Kidney tubule cell (primary cell): ENCODE results near the gene METTL21C.

Experiments used
- DNase-seq: peaks from one replicate; pipeline ENCODE4 v3.0.0-alpha.2; 2018; ENCODE audit warnings: low spot score

METTL21C gene

DNA sequence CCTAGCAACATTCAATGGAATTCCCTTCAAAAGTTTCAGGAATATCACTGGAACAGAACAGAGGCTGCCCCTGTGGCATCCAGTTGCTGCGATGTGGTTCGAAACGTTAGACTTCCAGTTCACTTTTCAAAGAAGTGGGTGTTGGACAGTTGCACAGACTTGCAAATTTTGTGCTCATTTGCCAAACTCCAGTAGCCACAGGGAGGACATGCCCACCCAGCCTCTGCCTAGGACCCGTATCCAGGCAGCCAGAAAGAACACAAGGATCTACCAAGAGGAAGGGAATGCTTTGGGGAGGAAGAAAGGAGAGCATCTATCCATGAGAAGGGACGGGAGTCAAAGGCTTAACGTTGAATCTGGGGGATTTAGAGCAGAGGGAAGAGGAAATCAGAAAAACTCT lies at the start of gene METTL21C:
Gene METTL21C (minus strand): TSS at position 108 of the 400 bp plus-strand sequence. CDS start 546 bp downstream, outside the sequence.
- no peak for DNase-seq

DNA sequence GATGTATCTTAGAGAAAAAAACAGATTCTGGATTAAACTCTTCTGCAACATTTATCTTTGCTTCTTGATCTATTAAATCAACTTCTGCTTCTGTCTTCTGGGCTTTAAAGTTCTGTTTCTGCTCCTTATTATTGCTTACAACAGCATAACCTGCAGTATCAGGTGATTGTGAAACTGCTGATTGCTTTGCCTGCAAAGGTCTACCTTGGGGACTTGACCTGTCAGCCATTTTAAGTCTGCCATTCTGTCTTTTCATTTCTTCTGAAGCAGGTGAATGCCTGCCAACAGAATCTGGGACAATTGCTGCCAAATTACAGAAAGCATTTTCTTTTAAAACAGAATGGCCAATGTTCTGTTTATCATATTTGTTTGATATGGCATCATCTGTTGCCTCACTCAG lies 47.7 kb upstream of the METTL21C start:
- DNase-seq = no peak

DNA sequence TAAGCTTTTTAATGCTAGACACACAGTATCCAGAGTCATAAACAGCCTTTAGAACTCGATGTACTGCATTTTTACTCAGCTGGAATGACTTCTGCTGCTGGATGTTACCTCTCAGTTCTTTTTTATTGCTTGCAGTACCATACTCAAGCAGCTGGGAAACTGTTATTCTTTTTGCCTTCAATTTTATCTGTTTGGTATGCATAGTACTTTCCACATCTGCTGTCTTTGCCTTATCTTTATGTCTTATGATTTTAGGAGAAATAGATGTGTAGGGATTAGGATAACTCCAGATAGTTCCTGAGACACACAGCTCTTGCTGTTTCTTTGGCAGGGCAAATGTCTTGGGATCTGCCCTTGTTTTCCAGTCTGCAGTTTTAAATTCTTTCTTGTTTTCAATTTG lies 47.3 kb upstream of the METTL21C start:
- DNase-seq = no peak

DNA sequence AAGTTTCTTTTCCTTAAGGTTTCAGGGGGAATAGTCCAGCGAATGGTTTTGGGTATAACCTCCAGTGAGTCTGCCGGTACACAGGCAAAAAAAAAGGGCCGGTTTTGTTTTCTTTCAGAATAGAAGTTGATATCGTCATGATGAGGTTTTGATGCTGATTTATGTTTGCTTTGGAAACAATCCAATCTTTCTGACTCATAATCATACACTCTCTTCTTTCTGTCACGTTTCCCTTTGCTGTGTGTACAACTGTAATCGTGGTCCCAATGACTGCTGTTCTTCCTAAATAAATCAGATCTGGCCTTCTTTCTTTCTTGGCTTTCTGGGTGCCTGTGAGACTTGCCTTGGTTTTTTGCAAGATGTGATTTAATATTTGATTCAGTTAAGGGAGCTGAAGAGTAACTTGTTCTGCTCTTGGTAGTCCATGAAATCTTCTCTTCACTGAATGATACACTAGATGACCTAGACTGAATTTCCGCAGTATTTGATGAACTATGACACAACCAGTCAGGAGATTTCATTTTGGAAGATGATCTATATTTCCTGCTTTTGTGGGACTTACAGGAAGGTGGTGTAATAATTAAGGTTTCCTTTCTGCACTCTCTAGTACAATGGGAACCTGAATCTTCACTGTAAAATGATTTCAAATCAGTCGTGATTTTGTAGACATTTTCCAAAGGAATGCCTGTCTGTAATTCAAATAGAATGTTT lies 34.9 kb upstream of the METTL21C start:
- DNase-seq = peak; percentile 64

DNA sequence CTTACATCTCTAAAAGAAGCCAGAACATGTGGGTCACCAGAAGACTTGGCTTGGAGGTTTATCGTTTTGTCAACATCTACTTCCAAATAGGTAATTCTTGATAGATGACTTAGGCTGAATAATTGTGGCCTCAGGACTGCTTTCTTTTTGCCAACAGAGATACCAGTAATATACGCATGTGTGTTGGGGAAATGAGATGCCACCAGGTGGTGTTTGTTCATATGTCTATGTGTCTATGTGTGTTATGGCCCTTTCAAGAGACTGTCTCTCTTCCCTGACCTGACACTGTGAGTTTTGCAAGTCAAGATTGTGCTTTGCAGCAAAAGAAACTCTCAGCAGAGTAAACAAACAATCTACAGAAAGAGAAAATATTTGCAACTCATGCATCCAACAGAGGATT lies 31.6 kb upstream of the METTL21C start:
- peak; percentile 31 for DNase-seq

DNA sequence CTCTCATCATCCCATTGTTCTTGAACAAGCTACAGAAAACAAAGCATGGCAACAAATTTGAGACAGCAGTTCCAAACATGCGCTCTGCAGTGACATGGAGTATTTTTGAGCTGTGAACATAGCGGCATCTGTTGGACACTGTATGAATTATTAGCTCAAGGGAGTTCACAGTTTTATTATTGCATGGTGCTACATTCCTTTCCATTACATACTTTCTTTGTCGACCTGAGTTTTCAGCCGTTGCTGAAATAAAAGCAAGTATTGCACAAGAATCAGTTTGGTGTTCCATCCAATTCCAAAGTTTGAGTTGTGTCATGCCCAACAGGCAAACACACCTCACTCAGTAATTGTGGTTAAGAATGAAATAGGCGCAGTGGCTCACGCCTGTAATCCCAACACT lies 30.1 kb upstream of the METTL21C start:
- DNase-seq = peak; percentile 69

DNA sequence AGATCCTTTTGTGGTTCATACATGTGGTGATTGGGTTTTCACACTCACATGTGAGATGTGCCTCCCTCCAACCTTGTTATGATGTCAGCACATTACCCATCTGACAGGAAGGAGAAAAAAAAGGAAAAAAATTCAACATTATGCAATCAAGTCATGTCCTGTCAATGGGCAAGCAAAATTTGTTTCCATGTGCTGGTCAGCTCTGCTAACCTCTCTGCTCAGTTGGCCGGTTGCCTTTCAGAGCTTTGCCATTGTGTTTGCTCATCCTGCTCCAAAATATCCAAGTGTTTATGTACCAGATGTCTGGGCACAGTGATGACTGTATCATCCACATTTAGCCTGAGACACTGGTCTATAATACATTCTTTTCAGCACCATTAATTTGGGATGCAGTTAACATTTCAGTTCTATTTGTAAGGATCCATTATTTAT lies 27.0 kb upstream of the METTL21C start:
- peak; percentile 9 for DNase-seq

DNA sequence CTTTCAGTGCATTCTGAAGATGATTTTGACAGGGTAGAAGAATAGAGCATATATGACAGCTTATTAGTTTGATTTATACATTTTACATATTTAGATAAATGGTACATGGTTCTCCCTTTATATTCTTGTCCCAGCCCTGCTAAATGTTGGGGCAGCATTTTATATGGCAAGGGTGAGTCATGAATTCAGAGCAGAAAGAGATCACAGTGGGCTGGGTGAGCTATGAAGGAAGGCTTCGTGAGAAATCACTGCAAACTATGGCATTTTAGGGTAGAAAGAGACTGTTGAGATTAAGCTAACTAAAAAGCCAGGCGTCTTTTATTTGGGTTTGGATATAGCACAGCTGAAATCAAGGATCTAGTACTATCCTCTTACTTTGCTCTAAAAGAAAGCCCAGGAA lies 23.9 kb upstream of the METTL21C start:
- no peak for DNase-seq

DNA sequence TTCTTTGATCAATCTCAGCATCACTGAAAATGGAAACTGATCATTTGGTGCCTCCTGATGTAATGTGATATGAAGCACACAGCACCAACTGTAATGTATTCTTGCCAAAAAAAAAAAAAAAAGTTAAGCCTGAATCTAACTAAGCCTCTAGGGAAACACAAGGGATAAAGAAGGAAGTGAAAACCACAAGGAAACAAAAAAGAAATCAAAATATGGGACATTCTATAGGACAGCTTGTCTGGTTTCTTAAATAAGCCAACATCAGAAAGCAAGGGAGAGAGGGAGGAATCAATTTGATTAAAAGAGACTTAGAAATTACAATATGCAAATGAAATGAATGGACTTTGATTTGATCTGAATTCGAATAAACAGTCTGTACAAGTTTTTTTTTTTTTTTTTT lies 20.6 kb upstream of the METTL21C start:
- no peak for DNase-seq

DNA sequence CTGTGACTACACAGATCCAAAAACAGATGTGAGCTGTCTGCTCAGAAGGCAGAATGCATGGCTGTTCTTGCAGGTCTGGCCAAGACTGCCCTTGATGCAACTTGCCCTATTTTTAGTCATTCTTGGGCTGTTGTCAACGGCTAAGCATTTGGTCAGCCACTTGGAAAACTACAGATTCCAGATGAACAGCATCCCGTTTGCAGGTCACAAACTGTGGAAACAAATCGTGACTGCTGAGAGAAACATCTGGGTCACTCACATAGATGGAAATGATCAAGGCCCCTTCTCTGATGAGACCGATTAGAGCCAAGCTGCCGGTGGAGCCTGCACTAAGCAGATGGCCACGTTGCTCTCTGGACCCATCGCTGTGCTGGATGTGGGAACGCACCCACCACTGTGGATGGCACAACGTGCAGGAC lies 15.4 kb upstream of the METTL21C start:
- DNase-seq = peak; percentile 20

DNA sequence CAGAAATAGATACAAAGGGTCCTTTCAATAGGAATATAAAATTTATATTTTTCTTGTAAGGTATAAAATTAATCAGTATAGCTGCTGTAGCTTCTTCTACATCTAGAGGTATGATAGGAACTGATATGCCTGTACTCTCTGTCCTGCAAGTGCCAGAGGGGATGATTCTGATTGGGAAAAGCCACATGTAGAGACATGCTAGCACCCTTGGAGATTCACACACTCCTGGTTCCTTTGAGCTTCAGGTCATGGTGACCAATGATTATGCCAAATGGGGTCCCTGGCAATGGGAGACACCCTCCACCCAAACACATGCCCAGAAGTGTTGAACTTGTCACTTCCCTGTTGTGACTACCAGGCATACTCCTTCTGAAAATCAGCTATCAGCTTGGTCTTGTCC lies 14.7 kb upstream of the METTL21C start:
- no peak for DNase-seq

DNA sequence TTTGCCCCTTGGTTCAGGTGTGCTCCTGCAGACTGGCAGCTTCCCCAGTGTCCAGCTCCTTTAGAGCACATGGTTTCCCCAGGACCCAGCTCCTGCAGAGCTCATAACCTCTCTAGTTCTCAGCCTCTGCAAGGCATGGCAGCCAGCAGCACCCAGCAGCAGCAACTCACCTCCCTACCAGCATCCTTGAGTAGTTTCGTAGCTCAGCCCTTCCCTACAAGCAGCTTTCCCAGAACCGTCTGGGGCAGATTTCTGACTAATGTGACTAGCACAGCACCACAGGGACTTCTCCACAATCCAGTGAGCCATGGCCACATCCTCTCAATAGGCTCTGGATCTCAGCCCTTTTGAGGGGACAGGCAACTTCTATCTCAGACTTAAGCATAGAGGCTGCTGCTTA lies 14.1 kb upstream of the METTL21C start:
- DNase-seq = peak; percentile 46

DNA sequence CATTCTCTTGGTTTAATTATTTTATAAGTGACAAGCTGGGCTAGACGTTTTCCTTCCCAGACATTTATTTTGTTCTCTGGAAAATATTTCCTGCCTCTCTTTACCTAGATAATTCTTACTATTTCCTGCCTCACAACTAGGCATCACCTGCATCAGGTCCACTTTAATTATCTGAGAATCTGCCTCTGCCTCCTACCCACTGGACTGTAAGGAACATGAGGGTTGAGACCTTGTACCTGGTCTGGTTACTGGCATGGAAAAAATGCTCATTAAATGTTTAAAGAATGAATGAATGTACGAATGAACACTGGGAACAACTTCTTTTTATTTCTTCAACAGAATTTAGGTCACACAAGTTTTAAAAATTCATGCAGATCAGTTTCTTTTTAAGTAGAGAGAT lies 13.4 kb upstream of the METTL21C start:
- DNase-seq = no peak

DNA sequence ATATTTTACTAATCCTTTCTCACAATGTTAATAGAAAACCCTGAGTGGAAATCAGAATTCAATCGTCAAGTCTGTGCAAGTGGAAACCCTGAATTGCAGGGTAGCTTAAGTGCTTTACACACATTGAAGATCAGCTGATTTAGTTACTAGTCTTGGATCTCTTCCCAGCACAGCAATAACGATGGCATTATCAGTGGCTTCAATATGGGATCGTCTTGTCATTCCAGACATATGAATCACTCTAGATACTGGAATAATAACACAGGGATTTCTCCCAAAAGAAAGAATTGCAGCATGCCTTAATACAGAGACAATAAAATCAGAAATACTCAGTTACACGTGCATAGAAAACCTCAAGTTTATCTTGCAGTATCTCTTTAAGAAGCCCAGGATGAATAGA lies 12.6 kb upstream of the METTL21C start:
- DNase-seq = peak; percentile 91

DNA sequence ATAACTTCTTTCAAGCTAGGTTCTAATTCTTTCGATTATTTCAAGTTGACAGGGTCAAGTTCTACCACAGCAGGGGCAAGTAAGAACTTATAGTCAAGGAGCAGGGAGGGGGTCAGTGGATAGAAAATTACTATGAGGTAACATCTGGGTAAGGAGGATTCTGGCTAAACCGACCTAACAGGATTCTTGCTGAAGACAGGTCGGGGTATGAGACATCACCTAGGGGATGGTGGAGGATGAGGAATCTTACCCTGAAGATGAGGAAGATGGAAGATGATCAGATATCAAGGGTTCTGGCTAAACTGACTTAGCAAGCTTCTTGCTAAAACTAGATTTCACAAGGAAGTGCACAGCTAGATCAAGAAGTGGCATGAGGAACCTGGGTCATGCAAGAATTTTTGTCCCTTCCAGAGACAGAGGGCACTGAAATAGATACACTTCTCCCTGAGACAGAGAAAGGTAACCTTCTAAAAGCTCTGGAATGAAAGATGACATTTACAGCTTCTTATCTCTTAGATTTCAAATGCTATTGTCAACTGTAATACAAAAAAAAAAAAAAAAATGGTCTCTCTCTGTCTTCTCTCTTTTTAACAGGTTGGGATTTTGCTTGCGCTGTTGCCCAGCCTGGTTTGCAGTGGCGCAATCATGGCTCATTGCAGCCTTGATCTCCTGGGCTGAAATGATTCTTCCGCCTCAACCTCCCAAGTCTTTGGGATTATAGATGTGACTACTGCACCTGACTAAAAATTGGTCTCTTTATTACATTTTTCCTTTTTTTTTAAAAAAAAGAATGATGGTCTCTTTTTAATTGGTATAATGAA lies 9.6 kb upstream of the METTL21C start:
- DNase-seq = peak; percentile 25

DNA sequence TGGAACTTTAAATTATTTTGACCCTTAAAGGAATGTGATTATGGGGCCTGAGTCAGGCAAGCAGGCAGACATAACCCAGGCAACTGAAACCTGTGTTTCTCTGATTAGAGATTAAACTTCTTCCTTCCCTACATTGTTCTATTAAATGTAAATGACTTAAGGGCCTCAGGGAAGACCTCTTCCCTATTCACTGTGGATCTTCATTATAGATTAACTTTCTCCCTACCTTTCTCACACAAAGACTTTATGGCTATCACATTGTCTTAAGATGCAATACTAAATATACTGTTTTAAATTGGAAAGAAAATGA lies 8.8 kb upstream of the METTL21C start:
- peak; percentile 25 for DNase-seq

DNA sequence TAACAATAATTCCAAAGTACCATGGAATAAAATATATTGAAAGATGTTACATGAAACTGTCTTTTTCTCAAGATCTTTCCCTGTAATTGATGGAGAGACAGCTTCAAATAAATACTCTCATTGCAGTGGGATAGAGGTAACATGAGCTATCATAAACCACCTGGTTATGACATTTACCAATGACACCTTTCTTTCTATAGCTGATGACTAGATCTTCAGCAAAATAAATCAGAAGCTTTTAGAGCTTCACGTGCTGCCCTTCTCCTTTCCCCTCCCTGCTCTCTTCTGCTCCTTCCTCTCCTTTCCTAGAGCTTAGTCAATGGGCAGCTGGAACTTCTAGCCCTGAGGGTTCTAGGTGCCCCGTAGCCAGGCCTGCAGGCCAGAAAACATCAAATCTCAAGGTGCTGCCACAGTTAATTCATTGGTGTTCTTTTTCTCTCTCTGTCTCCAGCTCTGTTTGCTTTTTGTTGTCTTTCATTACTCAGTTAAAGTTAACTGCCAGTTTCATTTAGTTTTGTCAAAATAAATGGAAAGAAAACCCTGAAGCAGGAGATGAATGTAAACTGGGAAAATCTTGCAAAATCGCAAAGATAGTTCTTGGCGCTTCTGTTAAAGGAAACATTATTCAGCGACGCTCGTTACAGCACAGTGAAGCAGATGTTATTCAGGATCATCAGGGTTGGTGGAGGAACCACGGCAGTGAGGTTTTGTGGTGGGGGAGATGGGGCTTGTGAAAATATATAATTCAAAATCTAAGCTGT lies 8.3 kb upstream of the METTL21C start:
- DNase-seq = no peak

DNA sequence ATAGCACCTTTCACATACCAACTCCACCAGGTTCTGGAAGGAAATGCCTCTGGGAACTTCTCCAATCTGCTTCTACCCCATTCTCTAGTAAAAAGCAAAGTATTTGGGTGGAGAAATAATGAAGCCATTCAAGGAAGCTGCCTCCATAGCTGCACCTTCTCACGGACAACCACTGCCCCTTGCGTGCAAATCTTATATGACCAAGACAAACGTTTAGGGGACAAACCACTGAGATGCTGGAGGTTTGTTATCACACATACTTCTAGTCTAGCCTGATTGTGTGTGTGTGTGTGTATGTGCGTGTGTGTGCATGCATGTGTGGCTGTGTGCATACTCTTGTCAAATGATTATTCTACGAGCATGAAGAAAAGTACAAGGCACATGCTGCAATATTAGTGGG lies 6.5 kb upstream of the METTL21C start:
- DNase-seq = no peak

DNA sequence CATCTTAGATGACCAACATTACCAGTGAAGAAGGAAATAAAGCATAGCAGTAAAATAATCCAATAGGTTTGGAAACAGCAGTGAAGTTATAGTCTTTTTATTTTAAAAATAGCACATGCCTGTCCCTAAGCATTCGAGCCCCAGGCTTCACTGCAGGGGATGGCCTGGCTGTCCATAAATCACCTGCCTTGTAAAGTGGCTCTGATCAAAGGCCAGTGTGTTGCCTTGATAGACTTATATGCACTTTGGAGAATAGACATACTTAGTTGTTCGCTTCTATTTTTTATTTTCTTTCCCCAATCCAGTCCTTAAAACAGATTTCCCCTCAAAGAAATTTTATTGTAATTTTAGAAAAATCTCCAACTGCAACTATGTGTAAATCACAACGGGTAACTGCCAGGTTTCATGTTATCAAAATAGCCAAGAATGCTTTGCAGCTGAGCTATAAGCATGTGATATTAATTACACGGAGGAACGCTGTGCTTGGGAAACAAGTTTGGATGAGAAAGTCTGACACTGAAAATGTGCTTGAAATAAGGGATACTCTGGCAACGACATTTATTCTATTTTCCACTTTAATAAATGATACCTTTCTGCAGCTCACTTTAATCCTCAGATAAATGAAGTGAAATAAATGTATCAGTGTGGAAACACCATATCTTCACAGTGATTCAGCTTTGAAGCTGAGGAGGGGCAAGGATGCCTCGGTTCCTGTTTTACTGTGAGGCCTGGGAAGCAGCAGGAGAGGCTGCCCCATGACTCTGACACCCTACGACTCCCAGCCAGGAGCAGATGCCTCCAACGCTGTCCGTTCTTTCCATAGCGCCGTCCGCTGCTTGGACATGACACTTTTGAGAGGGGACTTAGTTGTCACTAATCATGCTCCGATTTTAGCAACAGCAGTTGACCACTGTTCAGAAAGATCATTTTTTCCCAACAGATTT lies 5.5 kb upstream of the METTL21C start:
- no peak for DNase-seq

DNA sequence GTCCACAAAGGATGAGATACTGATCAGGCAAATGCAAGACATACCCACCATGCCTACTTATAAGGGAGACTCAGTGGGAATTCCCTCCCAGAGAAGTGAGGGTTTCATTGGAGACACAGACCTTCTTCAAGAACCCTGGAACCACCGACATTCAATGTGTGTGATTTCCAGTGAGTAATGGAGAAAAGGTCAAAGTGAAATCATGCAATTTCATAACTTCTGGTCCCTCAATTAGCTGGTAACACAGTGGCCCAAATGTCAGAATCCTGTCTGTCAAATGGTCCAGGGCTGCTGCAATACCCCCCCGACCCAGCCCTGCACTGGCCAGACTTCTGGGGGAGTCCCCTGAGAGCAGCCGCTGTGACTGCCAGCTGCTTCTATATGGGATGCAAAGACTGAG lies 4.7 kb upstream of the METTL21C start:
- no peak for DNase-seq

DNA sequence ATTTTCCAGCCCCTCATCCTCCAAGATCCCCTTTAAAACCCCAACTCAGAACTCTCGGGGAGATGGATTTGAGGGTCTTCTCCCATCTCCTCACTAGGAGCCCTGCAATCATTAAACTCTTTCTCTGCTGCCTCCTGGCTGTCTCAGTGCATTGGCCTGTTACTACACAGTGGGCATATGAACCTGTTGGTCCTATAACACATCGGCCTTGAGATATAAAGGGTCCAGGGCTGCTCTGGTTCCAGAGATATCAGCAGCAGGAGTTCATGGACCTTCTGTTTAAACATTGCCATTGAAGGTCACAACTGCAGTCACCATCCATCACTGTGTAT lies 3.8 kb upstream of the METTL21C start:
- no peak for DNase-seq
